GM13976 (cell line): ENCODE data around the gene GOLGA1.

Experiments
- DNase-seq: peaks from one replicate; pipeline ENCODE4 v3.0.0; 2012; ENCODE audit warnings: low spot score
- in situ Hi-C: fragments of 300-500 bp; cut with MboI; formaldehyde crosslinking; loops from one replicate; pipeline ENCODE4 v1.12.0; 2022; ENCODE audit warnings: low sequenced_read_pairs, mixed read lengths, inconsistent platforms; ENCODE audit not compliant: unreplicated experiment
- TF ChIP-seq, protein P1 (sequence below): IDR thresholded peaks from 2 replicates; pipeline ENCODE4 v1.5.1; 2012; ENCODE audit warnings: borderline replicate concordance, mild to moderate bottlenecking; ENCODE audit not compliant: insufficient read depth; ENCODE audit errors: extremely low read depth, missing control alignments, control extremely low read depth

GOLGA1 gene

DNA sequence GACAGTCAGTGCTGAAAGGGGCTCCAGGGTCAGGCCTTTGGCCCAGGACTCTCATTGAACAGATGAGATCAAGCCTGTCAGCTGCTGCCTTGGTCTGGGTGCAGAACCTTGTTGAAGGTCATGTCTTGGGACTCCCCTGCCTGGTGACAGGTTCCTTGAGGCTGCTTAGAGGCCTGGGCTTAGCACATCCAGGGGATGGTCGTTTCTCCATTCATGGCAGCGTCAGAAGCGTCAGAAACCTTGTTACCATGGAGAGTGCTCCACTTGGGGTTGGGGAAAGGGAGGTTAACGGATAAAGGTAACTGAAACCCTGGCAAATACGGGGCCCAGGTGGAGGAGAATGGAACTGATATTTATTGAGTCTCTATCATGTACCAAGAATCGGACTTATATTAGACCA, 70.2 kb downstream of the GOLGA1 start:
- in situ Hi-C loops: loop anchor here (25.0 kb wide), 1 partner anchor 492 kb away; no protein-coding TSS in a partner anchor
- TF ChIP-seq, protein P1, sequence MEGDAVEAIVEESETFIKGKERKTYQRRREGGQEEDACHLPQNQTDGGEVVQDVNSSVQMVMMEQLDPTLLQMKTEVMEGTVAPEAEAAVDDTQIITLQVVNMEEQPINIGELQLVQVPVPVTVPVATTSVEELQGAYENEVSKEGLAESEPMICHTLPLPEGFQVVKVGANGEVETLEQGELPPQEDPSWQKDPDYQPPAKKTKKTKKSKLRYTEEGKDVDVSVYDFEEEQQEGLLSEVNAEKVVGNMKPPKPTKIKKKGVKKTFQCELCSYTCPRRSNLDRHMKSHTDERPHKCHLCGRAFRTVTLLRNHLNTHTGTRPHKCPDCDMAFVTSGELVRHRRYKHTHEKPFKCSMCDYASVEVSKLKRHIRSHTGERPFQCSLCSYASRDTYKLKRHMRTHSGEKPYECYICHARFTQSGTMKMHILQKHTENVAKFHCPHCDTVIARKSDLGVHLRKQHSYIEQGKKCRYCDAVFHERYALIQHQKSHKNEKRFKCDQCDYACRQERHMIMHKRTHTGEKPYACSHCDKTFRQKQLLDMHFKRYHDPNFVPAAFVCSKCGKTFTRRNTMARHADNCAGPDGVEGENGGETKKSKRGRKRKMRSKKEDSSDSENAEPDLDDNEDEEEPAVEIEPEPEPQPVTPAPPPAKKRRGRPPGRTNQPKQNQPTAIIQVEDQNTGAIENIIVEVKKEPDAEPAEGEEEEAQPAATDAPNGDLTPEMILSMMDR: no peak
- no peak for DNase-seq

DNA sequence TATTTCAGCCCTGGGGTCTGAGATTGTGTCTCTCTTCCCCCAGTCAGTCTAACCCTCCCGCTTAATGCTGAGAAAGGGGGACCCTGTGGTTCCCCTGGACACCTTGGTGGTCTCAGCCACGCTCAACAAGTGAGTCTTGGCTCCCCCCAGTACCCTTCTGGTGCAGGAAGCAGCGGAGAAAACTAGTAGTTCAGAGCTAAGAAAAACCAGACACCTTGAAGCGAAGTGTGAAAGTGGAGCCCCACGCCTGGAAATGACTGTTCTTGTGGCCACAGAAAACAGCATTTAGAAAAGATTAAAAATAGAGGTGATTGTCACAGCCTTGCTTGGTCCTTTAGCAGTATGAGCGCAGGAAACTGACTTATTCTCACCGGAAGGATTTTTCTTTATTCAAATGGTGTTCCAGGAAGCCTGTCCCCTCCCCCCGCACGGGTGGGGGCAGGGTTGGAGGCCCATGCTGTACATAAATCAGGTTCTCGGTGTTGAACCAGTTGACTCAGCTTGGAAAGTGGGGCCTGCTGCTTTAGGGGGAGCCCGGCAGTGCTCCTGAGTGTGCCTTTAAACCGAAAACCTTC, 70.8 kb downstream of the GOLGA1 start:
- in situ Hi-C loops: loop anchor here (25.0 kb wide), 1 partner anchor 492 kb away; no protein-coding TSS in a partner anchor
- peak; percentile 70 for DNase-seq
- TF ChIP-seq, protein P1: no peak

DNA sequence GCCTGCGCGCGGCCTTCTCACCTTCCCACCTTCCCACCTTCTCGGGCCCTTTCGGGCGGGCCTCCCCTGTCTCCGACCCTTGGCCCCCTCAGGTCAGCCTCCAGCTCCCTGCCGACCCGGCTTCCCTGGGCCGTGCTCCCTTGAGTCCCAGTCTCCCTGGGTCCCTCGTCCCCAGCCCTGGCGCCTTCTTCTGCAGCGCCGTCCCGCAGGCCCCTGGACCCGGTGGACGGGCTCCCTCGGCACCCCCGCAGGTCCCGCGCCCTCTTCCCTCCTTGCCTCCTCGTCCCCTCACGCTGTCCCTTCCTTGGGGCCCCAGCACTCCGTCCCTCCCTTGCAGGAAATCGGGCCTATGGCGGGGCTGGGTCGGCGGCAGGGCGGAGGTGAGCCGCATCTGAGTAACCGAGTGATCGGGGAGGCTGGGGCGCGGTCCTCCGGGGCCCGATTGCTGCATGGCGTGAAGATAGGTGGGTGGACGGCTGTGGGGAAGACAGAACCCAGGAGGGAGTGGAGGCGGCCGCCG, 71.4 kb downstream of the GOLGA1 start:
- no peak for DNase-seq
- TF ChIP-seq, protein P1: no peak
- in situ Hi-C loops: loop anchor here (25.0 kb wide), 1 partner anchor 493 kb away; no protein-coding TSS in a partner anchor

DNA sequence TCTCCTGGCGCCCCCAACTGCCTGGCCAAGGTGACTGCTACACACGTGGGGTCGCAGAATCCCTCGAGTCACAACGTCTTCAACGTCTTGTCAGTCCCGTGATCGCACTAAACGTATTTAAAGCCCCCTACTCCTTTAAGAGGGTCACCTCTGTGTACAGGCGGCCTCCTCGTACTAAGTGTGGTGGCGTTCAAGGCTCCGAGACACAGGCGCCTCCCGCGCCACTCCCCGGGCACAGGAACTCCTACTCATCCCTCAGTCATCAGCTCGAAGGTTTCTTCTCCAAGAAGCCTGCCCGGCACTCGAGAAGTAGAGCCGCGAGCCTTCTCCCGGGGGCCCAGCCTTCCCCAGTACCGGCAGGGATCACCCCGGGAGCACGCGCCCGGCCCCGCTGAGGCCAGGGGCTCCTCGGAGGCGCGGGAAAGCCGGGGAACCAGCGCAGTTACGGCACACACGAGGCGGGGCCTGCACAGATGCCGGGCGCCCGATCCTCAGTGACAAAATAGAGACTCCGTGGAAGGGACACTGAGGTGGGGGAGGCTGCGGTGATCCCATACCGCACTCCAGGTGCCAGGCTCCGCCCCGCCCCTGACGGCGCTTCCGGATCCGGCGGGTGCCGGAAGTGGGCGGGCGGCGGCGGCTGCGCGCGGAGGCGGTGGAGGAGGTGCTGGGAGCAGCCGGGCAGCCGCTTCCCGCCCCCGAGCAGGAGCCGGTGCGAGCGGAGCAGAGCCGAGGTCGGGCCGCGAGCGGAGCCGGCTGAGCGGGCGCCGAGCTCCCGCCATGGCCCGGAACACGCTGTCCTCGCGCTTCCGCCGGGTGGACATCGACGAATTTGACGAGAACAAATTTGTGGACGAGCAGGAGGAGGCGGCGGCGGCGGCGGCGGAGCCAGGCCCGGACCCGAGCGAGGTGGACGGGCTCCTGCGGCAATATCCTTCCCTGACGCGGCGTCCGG, 72.1 kb downstream of the GOLGA1 start:
- in situ Hi-C loops: loop anchor here (25.0 kb wide), 1 partner anchor 494 kb away; no protein-coding TSS in a partner anchor
- TF ChIP-seq, protein P1: no peak

DNA sequence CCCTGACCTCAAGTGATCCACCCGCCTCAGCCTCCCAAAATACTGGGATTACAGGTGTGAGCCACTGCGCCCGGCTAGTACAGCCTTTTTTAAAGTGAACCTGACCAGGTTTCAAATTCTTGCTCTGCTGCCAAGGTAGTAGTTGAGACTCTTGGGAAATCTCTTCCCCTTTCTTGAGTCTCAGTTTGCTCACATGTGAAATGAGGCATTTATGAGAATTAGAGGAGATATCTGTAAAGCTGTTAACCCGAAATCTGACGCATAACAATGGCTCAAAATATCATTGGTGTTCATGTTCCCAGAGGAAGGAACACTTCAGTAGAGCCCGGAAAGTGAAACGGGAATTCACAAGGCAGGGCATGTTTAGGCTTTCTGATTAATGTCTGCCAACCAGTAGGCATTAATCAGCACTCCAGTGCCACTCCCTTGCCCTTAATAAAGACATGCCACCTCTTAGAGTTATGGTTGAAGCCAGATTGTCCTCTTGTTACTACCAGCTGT, 77.5 kb downstream of the GOLGA1 start:
- in situ Hi-C loops: loop anchor here (25.0 kb wide), 1 partner anchor 499 kb away; no protein-coding TSS in a partner anchor
- no peak for DNase-seq
- TF ChIP-seq, protein P1: no peak

More for the DNA sequence above, 72.1 kb downstream of the GOLGA1 start:
- peak; percentile 95 for DNase-seq
